Adrenal gland (tissue), 12 donors: ENCODE data around the gene WHRN. TPM values are rescaled to one million over a fixed set of nuclear protein-coding genes. Genes with fewer than 3 reads are reported as not detected.

Experiments
- DNase-seq, 7 donors: peaks; one replicate each; pipeline ENCODE4 v3.0.0-alpha.2; 2019 to 2020
- H3K27ac ChIP-seq, 5 donors: fragments of 200-600 bp; sonication (generic) in 4 of 5; 1 replicate in 3 of 5; 2 replicates in 2 of 5; pipeline versions ENCODE4 v1.5.1 to v1.8.0; 2016 to 2020; ENCODE audit warnings: mild to moderate bottlenecking in 1 of 5
- H3K27me3 ChIP-seq: fragments of 200-600 bp; 2 replicates; pipeline ENCODE4 v1.8.0; 2021
- H3K36me3 ChIP-seq, 2 donors: fragments of 200-600 bp; replicated peaks in 1 of 2; 1 replicate in 1 of 2; 2 replicates in 1 of 2; pipeline versions ENCODE4 v1.5.1 to v1.8.0; 2018 to 2022
- H3K4me1 ChIP-seq, 2 donors: fragments of 200-600 bp; replicated peaks in 1 of 2; 1 replicate in 1 of 2; 2 replicates in 1 of 2; pipeline versions ENCODE4 v1.5.1 to v1.8.0; 2018 to 2021
- H3K4me3 ChIP-seq, 4 donors: fragments of 200-600 bp; sonication (generic) in 3 of 4; one replicate each; pipeline ENCODE4 v1.5.1; 2016 to 2018
- H3K9me3 ChIP-seq, 3 donors: fragments of 200-600 bp; sonication (generic) in 1 of 3; replicated peaks in 1 of 3; 1 replicate in 2 of 3; 2 replicates in 1 of 3; pipeline versions ENCODE4 v1.5.1 to v1.8.0; 2016 to 2021
- POLR2A ChIP-seq, 2 donors: fragments of 450-650 bp; IDR thresholded peaks; one replicate each; pipeline ENCODE4 v1.6.1; 2017; ENCODE audit warnings: antibody characterized with exemption in 2 of 2, mild to moderate bottlenecking in 2 of 2, moderate library complexity in 1 of 2
- WGBS, 4 donors: extraction: QIAGEN DNeasy Blood & Tissue Kit in 2 of 4; methylation state at CpG; one replicate each; pipeline versions ENCODE4 v1.1.5 to v1.1.7; 2013 to 2017; 5-methylcytosine and 5-hydroxymethylcytosine counted together
- intact Hi-C, 2 donors: fragments of 100-400 bp; cut with DNase I; formaldehyde crosslinking; loops; one replicate each; pipeline versions ENCODE4 v1.14.1 to v1.15.0; 2022 to 2023
- polyA plus RNA-seq, 3 donors: library from polyadenylated mRNA; stranded (reverse); fragments of 200-250 nt in 2 of 3; fragments of 350-450 nt in 1 of 3; fragmentation: Illumina TruSeq in 1 of 3; extraction: RNeasy Lipid Tissue Mini Kit (QIAGEN cat#74804) in 1 of 3; gene quantifications; one replicate each; pipeline ENCODE4 v1.2.3, GENCODE V29; 2013 to 2014
- total RNA-seq, 9 donors: library from RNA; depleted of rRNA in 4 of 9; stranded (reverse); fragments of >200 nt in 4 of 9; fragments of 120-200 nt in 1 of 9; fragmentation: NEBNext Ultra II Directional in 1 of 9; extraction: Animal tissue kit (Norgen Biotek cat#: 25700) in 1 of 9; gene quantifications; one replicate each; pipeline versions ENCODE4 v1.1.0 to v1.2.4, GENCODE V29; 2013 to 2023
- TF ChIP-seq, protein P1 (sequence below), 6 experiments: fragments of 450-650 bp in 4 of 6; fragments of 200-600 bp in 2 of 6; sonication (generic) in 1 of 6; IDR thresholded peaks; 1 replicate in 5 of 6; 2 replicates in 1 of 6; pipeline versions ENCODE4 v1.5.1 to v1.8.0; 2016 to 2021; ENCODE audit warnings: antibody characterized with exemption in 6 of 6, mild to moderate bottlenecking in 2 of 6, moderate library complexity in 1 of 6
- donor health status: healthy with polysubstance abuse.
- donor health status: Bipolar disorder and iron deficiency.
- donor health status: DM: yes; HTN: yes; CAD: no.
- donor health status: DM: no; HTN: no; CAD: no.
- donor health status: DM: no; HTN: no; CAD: no.
- donor health status: DM: yes; HTN: yes; CAD: no.

Gene WHRN
- total and polyA plus RNA-seq, 12 donors = 33.4 to 359 (median 96.4) TPM

DNA sequence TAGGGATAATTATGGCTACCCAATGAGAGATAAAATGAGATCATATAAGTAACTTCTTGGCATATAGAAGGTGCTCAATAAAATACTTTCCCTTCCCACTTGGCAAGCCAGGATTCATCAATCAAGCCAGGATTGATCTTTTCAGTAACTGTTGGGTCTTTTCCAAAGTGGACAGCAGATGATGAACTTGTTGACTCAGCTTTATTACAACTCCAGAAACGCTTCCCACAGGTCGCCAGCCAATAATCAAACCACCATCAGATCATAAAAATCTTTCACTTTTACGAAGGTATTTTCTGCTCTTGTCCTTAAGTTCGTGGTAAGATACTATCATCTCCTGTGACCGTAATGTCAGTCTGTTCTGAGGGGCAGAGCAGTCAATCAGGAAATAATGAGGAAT is 39.8 kb upstream of the WHRN start:
- H3K4me1 ChIP-seq = no peaks in the 10 kb centered on the region
- H3K36me3 ChIP-seq = no peaks in the 10 kb centered on the region
- no peak overlapping the region for H3K4me3 ChIP-seq
- H3K27ac ChIP-seq = no peak overlapping the region
- 75 to 80% (median 77%) methylated on average over 5 of the region's 5 CpGs for WGBS, 4 donors
- no peaks in the 10 kb centered on the region for H3K9me3 ChIP-seq
- DNase-seq = no peak
- intact Hi-C loops = no loop called here
- H3K27me3 ChIP-seq = no peaks in the 10 kb centered on the region
- TF ChIP-seq, protein P1, sequence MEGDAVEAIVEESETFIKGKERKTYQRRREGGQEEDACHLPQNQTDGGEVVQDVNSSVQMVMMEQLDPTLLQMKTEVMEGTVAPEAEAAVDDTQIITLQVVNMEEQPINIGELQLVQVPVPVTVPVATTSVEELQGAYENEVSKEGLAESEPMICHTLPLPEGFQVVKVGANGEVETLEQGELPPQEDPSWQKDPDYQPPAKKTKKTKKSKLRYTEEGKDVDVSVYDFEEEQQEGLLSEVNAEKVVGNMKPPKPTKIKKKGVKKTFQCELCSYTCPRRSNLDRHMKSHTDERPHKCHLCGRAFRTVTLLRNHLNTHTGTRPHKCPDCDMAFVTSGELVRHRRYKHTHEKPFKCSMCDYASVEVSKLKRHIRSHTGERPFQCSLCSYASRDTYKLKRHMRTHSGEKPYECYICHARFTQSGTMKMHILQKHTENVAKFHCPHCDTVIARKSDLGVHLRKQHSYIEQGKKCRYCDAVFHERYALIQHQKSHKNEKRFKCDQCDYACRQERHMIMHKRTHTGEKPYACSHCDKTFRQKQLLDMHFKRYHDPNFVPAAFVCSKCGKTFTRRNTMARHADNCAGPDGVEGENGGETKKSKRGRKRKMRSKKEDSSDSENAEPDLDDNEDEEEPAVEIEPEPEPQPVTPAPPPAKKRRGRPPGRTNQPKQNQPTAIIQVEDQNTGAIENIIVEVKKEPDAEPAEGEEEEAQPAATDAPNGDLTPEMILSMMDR (IDR thresholded peaks at IDR 0.05) = no peak

DNA sequence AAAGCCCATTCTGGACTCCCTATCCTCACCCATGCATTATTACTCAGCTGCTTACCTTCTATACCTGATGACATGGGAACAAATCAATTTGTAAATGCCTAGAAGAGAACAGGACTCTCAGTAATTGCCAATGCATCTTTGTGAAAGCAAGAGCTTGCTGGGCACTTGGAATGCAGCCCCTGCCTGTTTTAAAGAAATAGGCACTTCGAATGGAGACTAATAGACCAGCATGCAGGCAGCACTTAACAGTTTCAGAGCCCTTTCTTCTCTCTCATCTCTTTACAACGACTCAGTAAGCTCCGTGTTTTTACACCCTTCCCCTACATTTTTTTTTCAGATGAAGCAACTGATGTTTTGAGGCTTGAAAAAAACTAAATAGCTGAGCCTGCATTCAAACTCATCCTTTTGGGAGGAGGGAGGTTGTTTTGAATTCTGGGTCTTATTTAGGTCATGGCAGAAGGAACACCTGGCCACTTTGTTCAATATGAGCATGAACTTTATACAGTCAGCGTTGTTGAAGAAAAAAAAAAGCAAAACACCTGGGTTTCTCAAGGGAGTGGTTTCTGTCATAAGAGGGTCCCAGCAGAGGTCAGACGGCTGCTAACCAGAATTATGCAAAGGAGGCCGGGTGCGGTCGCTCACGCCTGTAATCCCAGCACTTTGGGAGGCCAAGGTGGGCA is 34.6 kb upstream of the WHRN start:
- H3K4me3 ChIP-seq = no peak overlapping the region
- DNase-seq = no peak
- TF ChIP-seq, protein P1 (IDR thresholded peaks at IDR 0.05) = no peak
- no peak for TF ChIP-seq POLR2A (IDR thresholded peaks at IDR 0.05)
- intact Hi-C loops = no loop called here
- H3K27me3 ChIP-seq = no peaks in the 10 kb centered on the region
- no peaks in the 10 kb centered on the region for H3K36me3 ChIP-seq
- 65 to 78% (median 76%) methylated on average over 9 of the region's 9 CpGs for WGBS, 4 donors
- H3K4me1 ChIP-seq = no peaks in the 10 kb centered on the region
- H3K27ac ChIP-seq = no peak overlapping the region
- no peaks in the 10 kb centered on the region for H3K9me3 ChIP-seq

DNA sequence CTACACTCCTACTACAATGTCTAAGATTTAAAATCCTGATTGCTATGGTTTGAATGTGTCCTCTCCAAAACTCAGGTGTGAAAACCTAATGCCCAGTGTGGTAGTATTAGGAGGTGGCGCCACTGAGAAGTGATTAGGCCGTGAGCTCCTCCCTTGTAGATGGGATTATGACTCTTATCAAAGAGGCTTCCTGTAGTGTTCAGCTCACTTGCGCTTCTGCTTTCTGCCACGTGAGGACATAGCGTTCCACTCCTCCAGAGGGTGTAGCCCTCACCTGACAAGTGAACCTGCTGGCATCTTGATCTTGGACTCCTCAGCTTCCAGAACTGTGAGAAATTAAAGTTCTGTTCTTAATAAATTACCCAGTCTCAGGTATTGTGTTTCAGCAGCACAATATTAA is 33.0 kb upstream of the WHRN start:
- TF ChIP-seq, protein P1 (IDR thresholded peaks at IDR 0.05) = no peak
- TF ChIP-seq POLR2A (IDR thresholded peaks at IDR 0.05) = no peak
- H3K4me3 ChIP-seq = no peak overlapping the region
- no peaks in the 10 kb centered on the region for H3K9me3 ChIP-seq
- H3K27ac ChIP-seq = no peak overlapping the region
- no peak for DNase-seq
- H3K4me1 ChIP-seq = no peaks in the 10 kb centered on the region
- H3K27me3 ChIP-seq = no peaks in the 10 kb centered on the region
- H3K36me3 ChIP-seq = no peaks in the 10 kb centered on the region
- intact Hi-C loops = no loop called here
- WGBS, 4 donors = 50 to 53% (median 52%) methylated on average over 5 of the region's 5 CpGs

DNA sequence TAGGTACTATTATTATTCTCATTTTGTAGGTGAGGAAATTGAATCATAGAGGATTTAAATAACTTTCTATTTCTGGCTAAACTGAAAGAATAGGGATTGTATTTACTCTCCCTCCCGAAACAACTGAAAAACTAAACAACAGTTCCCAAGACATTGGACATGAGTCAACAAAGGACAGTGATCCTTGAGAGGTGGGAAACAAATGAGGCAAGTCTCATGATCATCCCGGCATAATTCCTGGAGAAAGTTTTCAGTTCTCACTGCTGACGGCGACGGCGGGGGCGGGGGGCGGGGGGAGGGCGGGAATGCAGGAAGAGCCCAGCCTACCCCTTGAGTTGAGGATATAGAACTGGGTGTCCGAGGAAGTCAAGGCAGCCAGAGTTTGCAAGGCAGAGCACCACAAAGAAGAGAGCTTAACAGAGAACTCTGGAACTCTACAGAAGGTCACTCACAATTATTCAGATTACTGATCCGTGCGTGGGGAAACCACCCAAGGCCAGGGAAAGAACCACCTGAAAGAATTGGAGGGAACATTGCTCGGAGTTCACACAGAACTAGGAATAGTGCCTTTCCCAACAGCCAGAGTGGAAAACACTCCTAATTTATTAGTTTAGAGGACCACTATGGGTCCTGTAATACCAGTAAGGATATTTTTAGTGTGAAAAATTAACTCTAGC is 27.4 kb upstream of the WHRN start:
- H3K4me1 ChIP-seq = peaks cover 0 to 5% of the 10 kb centered on the region in 2 donors
- H3K27ac ChIP-seq = no peak overlapping the region
- DNase-seq = peak in 2 of 7 donors; percentile 25 to 32
- TF ChIP-seq, protein P1 (IDR thresholded peaks at IDR 0.05) = no peak
- no peak for TF ChIP-seq POLR2A (IDR thresholded peaks at IDR 0.05)
- 22 to 33% (median 25%) methylated on average over 6 to 13 of the region's 13 CpGs for WGBS, 4 donors
- intact Hi-C loops = no loop called here
- no peaks in the 10 kb centered on the region for H3K36me3 ChIP-seq
- H3K9me3 ChIP-seq = no peaks in the 10 kb centered on the region
- peak overlapping the region in 2 of 4 donors; percentile 3 to 45 for H3K4me3 ChIP-seq
- H3K27me3 ChIP-seq = no peaks in the 10 kb centered on the region
